NK-92 (cell line): Measurements from ENCODE around the gene TSHZ2.
"Not testable (repeated sequence)": the region's sequence is repeated elsewhere in the genome, so short reads cannot be mapped to it uniquely, and the experiment has no call there.

ENCODE experiments used
- DNase-seq: peaks from one replicate; lab custom pipeline; 2025; ENCODE audit not compliant: unreplicated experiment; lab: John Stamatoyannopoulos, UW

The TSHZ2 gene

DNA sequence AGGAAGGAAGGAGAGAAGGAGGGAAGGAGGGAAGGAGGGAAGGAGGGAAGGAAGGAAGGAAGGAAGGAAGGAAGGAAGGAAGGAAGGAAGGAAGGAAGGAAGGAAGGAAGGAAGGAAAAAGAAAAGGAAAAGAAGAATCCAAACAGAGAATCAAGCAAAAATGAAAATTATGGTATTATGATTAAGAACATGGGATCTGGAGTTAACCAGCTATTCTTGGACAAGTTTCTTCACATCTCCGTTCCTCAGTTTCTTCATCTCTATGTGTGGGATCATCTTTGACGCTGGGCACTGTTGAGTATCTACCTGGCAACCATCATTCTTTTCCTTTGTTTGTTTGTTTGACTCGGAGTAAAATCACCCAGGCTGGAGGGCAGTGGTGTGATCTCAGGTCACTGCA, 549.9 kb downstream of the TSHZ2 start:
- DNase-seq, result no peak

DNA sequence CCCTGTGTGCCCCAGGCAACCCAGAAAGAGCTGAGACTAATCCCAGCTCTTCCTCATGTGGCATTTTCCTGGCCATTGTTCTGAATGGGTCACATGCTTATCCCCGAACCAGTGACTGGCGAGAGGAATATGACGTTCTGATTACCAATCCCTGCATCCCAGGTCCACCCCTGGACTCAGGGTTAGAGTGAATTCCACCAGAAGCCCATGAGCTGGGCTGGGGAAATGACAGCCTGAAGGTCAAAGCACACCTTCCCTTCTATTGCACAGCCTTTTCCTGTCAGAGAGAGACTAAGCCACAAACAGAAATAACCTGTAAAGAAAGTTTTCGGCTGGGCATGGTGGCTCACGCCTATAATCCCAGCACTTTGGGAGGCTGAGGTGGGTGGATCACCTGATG, 550.5 kb downstream of the TSHZ2 start:
- no peak for DNase-seq

DNA sequence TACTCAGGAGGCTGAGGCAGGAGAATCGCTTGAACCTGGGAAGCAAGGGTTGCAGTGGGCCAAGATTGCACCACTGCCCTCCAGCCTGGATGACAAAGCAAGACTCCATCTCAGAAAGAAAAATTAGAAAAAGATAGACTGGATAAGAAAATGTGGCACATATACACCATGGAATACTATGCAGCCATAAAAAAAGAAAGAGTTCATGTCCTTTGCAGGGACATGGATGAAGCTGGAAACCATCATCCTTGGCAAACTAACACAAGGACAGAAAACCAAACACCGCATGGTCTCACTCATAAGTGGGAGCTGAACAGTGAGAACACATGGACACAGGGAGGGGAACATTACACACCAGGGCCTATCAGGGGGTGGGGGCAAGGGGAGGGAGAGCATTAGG, 551.5 kb downstream of the TSHZ2 start:
- DNase-seq, result not testable (repeated sequence)

DNA sequence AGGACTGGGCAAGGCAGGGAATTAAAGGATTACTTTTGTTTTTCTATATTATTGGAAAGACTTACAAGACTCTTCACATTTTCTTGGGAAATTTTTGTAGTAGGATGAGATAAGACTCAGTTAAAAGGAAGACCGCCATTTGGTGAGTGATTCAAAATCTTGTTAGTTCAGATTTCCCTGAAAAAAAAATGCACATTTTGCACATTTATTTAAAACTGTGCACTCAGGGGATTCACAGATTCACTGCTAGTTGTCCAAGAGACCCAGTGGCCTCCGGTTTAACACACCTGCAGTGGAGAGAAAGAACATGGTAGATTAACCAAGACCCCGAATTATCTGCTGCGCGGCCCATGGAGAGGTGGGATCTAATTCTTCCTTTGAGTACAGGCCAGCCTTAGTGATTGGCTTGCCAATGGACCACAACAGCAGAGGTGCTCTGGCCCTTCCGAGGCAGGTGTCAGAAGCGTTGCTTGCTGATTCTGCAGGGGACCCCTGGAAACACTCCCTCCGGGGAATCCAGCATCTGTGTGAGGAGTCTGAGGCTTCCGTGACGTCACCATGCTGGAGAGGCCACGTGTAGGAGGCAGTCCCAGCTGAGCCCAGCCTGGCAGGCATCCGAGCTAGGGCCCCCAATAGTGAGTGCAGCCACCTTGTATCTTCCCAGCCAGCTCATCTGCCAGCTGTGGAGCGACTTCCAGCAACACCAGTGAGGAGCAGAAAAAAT, 552.6 kb downstream of the TSHZ2 start:
- DNase-seq, result no peak

DNA sequence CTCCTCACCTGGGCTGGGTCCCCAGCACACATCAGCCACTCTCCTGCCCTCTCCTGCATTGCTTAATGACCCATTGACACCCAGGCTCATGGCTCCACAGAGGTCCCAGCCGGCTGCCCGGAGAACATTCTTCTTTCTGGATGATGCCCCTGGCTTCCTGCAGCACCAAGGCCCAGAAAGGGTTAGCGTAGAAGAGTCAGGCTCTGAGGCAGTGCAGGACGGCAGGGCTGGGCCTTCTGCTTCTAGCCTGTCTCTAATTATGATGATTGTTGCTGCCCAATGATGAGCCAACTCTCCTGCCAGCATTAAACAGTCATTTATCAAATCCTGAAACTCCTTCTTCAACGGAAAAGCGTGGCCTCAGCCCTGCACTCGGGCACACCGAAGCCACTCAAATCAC, 555.0 kb downstream of the TSHZ2 start:
- DNase-seq, result no peak

DNA sequence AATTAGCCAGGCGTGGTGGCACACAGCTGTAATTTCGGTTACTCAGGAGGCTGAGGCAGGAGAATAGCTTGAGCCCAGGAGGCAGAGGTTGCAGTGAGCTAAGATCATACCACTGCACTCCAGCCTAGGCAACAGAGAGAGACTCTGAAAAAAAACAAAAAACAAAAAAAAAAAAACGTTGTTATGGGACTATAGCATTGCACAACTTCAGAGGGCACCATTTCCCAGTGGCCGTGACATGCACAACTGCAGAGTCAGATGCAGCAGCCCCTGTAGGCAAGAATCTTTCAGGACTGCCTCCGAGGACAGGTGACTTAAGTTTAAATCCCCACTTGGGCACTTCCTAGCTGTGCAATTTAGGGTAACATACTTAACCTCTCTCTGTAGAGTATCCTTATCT, 557.5 kb downstream of the TSHZ2 start:
- no peak for DNase-seq

DNA sequence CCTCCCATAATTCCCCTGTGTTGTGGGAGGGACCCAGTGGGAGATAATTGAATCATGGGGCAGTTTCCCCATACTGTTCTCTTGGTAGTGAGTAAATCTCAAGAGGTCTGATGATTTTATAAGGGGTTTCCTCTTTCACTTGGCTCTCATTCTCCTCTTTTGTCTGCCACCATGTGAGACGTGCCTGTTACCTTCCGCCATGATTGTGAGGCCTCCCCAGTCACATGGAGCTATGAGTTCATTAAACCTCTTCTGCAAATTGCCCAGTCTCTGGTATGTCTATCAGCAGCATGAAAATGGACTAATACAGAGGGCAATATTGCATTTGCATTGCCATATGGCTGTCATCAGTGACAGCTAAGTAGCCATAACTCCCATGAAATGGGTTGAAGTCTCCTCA, 558.3 kb downstream of the TSHZ2 start:
- DNase-seq, result no peak

DNA sequence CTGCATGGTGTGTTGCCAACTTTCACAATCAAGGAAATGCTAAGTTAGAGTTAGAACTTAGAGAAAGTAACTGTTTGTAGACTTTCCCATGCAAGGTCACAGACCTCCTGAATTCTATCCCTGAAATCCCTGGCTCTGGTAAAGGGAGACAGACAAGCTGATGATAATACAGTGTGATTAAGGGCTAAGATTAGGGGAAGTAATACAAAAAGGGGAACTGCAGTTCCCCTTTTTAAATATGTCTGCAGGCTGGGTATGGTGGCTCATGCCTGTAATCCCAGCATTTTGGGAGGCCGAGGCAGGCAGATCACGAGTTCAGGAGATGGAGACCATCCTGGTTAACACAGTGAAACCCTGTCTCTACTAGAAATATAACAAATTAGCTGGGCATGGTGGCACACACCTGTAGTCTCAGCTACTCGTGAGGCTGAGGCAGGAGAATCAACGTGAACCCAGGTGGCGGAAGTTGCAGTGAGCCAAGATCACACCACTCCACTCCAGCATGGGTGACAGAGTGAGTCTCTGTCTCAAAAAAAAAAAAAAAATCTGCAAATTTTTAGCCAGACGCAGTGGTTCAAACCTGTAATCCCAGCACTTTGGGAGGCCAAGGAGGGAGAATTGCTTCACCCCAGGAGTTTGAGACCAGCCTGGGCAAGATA, 560.6 kb downstream of the TSHZ2 start:
- not testable (repeated sequence) for DNase-seq

DNA sequence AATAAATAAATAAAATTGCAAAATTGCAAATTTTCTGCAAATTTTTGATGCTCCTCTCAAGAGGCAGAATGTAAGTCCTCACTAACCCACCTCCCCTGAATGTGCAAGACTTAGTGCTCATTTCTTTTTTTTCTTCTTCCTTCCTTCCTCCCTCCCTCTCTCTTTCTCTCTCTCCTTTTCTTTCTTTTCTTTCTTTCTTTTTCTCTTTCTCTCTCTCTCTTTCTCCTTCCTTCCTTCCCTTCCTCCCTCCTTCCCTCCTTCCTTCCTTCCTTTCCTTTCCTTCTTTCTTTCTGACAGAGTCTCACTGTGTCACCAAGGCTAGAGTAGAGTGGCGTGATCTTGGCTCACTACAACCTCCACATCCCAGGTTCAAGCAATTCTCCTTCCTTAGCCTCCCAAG, 561.3 kb downstream of the TSHZ2 start:
- DNase-seq, result no peak

DNA sequence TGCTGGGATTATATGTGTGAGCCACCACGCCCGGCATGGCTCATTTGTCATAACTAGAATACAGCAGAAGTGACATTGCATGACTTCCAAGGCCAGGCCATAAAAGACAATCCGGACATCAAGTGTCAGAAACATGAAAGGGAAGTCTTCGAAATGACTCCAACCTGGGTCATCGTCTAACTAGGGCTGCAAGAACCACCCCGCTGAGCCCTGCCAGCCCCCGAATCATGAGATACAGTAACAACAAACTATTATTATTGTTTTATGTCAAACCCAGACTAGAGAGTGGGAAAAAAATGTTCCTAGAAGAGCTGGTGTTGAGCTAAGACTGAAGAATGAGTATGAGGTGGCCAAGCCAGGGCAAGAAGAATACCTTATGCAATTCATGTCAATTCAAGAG, 561.9 kb downstream of the TSHZ2 start:
- no peak for DNase-seq

DNA sequence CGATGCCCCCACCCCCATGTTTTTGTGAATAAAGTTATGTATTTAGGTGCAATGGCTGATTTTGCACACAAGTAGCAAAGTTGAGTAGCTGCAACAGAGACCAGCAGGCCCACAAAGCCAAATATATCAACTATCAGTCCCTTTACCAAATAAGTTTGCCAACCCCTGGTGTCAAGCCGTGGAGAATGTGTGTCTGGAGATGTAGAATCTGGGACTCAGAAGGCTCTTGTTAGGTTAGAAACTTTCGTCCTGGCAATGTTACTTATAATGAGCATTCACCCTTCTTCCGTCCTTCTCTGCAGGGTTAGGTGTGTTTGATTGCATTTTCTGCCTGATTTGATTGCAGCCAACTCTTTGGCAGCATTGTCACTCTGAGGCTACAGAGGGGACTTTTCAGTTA, 563.7 kb downstream of the TSHZ2 start:
- no peak for DNase-seq

DNA sequence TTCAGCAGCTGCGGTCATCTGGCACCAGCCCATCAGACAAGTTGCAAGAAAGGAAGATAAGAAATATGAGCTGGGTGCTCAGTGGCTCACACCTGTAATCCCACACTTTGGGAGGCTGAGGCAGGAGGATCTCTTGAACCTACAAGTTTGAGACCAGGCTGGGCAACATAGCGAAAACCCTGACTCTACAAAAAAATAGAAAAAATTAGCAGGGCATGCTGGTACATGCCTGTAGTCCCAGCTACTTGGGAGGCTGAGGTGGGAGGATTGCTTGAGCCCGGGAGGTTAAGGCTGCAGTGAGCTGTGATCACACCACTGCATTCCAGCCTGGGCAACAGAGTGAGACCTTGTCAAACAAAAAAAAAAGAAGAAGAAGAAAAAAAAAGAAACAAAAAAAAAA, 564.2 kb downstream of the TSHZ2 start:
- not testable (repeated sequence) for DNase-seq

DNA sequence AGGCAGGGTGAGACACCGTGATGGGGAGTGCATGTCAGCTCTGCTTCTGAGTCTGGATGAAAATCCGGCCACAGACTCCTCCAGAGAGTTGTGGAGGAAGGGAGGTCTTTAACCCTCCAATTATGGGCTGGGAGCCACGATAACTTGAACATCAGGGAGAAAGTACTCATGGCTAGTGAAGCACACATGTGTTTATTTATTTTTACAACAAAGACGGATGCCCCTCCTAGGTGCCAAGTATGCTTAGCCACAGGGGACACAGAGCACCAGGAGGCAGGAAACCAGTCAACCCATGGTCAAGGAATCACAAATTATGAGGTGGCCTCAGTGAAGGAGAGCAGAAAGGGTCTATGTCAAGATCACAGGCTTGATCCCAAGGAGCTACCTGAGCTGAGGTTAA, 567.4 kb downstream of the TSHZ2 start:
- DNase-seq, result no peak
